Astrocyte (in vitro differentiated cells and primary cell): ENCODE results near the gene RRP1.

ENCODE experiments used
- CTCF ChIP-seq: IDR thresholded peaks from 2 replicates; pipeline ENCODE4 v1.5.1; 2011; ENCODE audit warnings: low read depth, mild to moderate bottlenecking, inconsistent platforms, low read length, moderate library complexity; ENCODE audit not compliant: insufficient read depth
- EZH2 ChIP-seq: IDR thresholded peaks from 2 replicates; pipeline ENCODE4 v1.6.1; 2012; ENCODE audit warnings: mild to moderate bottlenecking, low read length, inconsistent platforms; ENCODE audit not compliant: insufficient read depth

DNA sequence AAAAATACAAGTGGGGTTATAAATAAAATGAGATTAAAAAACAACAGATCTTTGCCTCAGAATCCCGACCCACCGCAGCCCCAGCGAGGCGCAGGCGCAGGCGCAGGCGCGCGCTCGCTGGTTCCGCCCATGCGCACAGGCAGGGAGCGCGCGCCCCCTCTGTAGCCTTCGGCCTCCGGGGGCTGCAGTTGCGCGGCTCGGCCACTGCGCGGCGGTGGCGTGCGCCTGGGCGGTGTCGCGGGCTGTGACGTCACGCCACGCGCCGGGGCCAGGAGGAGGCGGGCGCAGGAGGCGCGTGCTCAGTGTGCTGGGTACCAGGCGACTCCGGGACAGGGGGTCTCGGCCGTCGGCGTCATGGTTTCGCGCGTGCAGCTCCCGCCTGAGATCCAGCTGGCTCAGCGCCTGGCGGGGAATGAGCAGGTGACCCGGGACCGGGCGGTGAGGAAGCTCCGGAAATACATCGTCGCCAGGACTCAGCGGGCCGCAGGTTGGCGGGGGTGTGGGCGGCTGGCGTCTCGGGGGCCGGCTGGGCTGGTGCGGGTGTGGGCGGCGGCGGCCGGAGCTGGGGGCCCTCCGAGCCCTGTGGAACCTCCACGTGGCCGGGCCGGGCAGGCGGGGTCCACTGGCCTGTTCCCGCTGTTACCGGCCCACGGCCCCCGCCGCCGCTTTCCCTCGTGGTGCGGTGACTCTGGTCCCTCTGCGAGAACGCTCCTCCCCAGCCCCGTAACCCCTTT is at the start of gene RRP1:
- TF ChIP-seq CTCF (peak; percentile 66), EZH2 (no peak)
